Measurements from ENCODE around the gene CYP2C19. TPM values are rescaled to one million over a fixed set of nuclear protein-coding genes. Genes with fewer than 3 reads are reported as not detected.

The CYP2C19 gene
- total and polyA plus RNA-seq, 2 of the 4 experiments (the other 2 are of a cell fraction): not detected

GRCh38 chr10:94780844-94781243, 18.4 kb downstream of the CYP2C19 start:
- no peak overlapping the region for H2AFZ ChIP-seq (replicated peaks; ENCODE audit: low read length, poor library complexity)
- no peaks in the 10 kb centered on the region for H3K79me1 ChIP-seq (ENCODE audit: low read depth in 1 of 2, low read length in 2 of 2)
- H3K9me3 ChIP-seq (ENCODE audit: control insufficient read depth, insufficient read depth, low read length): no peaks in the 10 kb centered on the region
- H2BK120ac ChIP-seq (ENCODE audit: low read depth, low read length): no peak overlapping the region
- no peak overlapping the region for H3K4me2 ChIP-seq (ENCODE audit: low read depth, low read length)
- no peaks in the 10 kb centered on the region for H3K36me3 ChIP-seq (ENCODE audit: control insufficient read depth, insufficient read depth, low read length)
- no peaks in the 10 kb centered on the region for H3K27me3 ChIP-seq (ENCODE audit: control insufficient read depth, insufficient read depth, low read length)
- no peak overlapping the region for H3K27ac ChIP-seq (ENCODE audit: insufficient read depth, low read length)
- no peak overlapping the region for H3K4me3 ChIP-seq (ENCODE audit: insufficient read depth, low read depth, low read length)
- no peak overlapping the region for H3K23ac ChIP-seq (ENCODE audit: low read depth, low read length)
- H3K4me1 ChIP-seq (ENCODE audit: control insufficient read depth, insufficient read depth, low read length): no peaks in the 10 kb centered on the region
- CTCF ChIA-PET: no interaction called here
- in situ Hi-C loops (cut with MboI; ENCODE audit: low sequenced_read_pairs): no loop called here
- no peak for ATAC-seq (ENCODE audit: low read depth)
- no peaks in the 10 kb centered on the region for H4K20me1 ChIP-seq (ENCODE audit: insufficient read depth, low read length)
- no peak for DNase-seq
- H3K14ac ChIP-seq (replicated peaks; ENCODE audit: low read depth, low read length): no peak overlapping the region
- H3K9me1 ChIP-seq (ENCODE audit: insufficient read depth, low read length): no peaks in the 10 kb centered on the region
- H2AK9ac ChIP-seq (replicated peaks; ENCODE audit: low read depth, low read length, poor library complexity): no peak overlapping the region
- intact Hi-C loops (cut with micrococcal nuclease): no loop called here
- H4K91ac ChIP-seq (ENCODE audit: insufficient read depth, low read depth, low read length): no peak overlapping the region
- H2BK5ac ChIP-seq (ENCODE audit: low read depth, low read length, poor library complexity, severe bottlenecking): no peak overlapping the region
- no peak overlapping the region for H4K5ac ChIP-seq (ENCODE audit: low read depth, low read length)
- H3K56ac ChIP-seq (ENCODE audit: extremely low read depth, insufficient read depth, low read length): no peak overlapping the region
- POLR2A ChIA-PET (ENCODE audit: unreplicated experiment): no interaction called here
- dilution Hi-C loops (cut with HindIII; ENCODE audit: low sequenced_read_pairs, unreplicated experiment): no loop called here
- BruUV-seq (replicated peaks): no TSS peak
- no CpG with 5 or more reads among the region's 1 CpG for WGBS, 2 experiments (ENCODE audit: extremely low coverage in 2 of 2, insufficient read length in 1 of 2)
- no peak overlapping the region for H2BK20ac ChIP-seq (ENCODE audit: low read depth, low read length)
- H2BK15ac ChIP-seq (ENCODE audit: low read depth, low read length): no peak overlapping the region
- H3K4ac ChIP-seq (ENCODE audit: low read depth, low read length): no peak overlapping the region
- H2AK5ac ChIP-seq (ENCODE audit: low read depth, low read length): no peak overlapping the region
- no peak overlapping the region for H3K9ac ChIP-seq (ENCODE audit: low read depth, low read length)
- no peak for TF ChIP-seq FOS (IDR thresholded peaks at IDR 0.05; ENCODE audit: low read depth, low read length)
- TF ChIP-seq MAFK (IDR thresholded peaks at IDR 0.05; ENCODE audit: low read depth, low read length): no peak
- no peak for TF ChIP-seq RCOR1 (IDR thresholded peaks at IDR 0.05; ENCODE audit: insufficient replicate concordance, low read length)
- no peak for TF ChIP-seq BHLHE40 (IDR thresholded peaks at IDR 0.05; ENCODE audit: low read depth, low read length)
- no peak for TF ChIP-seq MXI1 (IDR thresholded peaks at IDR 0.05; ENCODE audit: borderline replicate concordance, low read depth, low read length)
- no peak overlapping the region for H3K18ac ChIP-seq (ENCODE audit: low read depth, low read length)
- no peak overlapping the region for H4K8ac ChIP-seq (ENCODE audit: low read depth in 2 of 2, low read length in 2 of 2)

Measured in IMR-90 (cell line).